ENCODE results near the gene SPTY2D1.
"Not testable (repeated sequence)": the region's sequence is repeated elsewhere in the genome, so short reads cannot be mapped to it uniquely, and the experiment has no call there.

Gene SPTY2D1

DNA sequence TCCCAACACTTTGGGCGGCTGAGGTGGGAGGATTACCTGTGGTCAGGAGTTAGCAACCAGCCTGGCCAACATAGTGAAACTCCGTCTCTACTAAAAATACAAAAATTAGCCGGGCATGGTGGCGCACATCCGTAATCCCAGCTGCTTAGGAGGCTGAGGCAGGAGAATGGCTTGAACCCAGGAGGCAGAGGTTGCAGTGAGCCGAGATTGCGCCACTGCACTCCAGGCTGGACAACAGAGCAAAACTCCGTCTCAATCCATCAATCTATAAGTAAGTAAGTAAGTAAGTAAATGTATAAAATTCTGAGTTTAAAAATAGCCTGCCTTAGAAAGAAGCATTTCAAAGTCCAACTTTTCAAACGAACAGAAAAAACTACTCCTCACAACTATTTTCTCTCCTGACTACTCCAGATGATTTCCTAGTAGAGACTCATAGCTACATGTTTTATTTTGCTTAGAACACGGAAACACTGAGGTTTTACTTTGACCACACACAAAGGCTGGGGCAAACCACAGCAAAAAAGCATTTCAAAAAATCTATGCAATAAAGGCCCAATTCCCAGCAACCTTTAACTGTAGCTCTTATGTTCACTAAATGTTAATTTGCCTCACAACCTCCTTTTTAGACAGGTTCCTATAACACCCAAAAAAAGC is 16.3 kb downstream of the SPTY2D1 start:
- DNase-seq (ENCODE audit: low read depth, low spot score): no peak

DNA sequence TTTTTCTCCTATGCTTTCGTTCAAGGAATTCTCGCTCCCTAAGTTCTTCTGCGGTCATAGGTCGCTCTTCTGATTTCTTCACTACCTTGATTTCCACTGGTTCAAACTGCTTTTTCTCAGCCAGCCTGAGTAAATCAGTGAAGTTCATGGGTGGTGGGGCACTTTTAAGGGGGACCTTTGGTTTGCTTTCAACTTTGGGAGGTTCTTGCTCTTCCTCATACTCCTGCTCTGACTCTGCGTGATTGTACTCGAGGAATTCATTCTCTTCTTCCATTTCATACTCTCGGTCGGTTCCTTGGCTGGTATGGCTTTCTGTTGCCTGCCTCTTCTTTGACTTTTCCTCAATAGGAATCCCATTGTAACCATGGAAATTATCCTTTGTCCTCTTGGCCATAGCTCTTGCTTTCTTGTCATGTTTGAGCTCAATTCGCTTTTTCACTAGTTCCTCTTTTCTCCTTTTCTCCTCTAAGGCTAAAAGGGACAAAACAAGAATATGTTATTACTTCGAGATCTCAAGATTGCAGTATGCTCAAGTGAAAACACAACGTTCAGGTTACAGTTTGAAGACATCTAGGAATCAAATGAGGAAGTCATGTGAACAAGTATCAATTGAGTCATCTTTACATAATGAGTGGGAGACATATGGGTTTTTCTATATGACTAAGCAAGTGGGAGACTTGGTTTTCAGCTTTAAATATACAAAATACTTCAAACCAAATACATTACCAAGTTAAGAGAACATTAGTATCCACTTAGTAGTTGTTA is 18.3 kb downstream of the SPTY2D1 start:
- no peak for DNase-seq (ENCODE audit: low read depth, low spot score)

DNA sequence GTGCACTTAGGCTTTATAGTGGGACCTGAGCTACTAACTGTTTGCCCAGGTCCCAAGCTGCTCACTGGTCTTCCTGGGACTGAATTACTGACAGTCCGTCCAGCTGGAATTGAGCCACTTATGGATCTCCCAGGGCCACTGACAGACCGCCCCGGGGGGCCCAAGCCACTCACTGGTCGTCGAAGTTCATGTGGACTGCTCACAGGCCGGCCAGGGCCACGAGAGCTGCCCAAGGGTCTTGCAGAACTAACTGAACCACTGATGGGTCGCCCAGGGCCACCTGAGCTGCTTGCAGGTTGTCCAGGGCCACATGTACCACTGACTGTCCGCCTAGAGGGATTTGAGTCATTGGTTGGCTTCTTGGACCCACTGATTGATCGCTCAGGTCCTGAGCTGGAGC is 19.5 kb downstream of the SPTY2D1 start:
- DNase-seq (ENCODE audit: low read depth, low spot score): no peak

DNA sequence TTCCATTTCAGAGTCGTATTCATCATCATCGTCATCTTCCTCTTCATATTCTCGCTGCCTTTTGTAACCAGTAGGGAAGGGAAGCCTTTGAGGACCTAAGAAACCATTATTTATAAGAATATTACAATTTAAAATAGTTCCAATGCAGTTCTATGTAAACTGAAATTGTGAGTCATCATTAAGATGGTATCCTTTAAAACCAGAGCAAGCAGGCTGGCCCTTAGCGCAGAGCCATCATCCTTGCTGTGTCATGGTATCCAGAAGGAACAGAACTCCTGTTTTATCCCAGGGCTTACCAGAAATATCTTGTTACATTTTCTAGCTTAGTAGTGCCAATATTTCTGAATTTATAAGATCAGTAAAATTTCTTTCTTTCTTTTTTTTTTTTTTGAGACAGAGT is 21.7 kb downstream of the SPTY2D1 start:
- no peak for DNase-seq (ENCODE audit: low read depth, low spot score)

DNA sequence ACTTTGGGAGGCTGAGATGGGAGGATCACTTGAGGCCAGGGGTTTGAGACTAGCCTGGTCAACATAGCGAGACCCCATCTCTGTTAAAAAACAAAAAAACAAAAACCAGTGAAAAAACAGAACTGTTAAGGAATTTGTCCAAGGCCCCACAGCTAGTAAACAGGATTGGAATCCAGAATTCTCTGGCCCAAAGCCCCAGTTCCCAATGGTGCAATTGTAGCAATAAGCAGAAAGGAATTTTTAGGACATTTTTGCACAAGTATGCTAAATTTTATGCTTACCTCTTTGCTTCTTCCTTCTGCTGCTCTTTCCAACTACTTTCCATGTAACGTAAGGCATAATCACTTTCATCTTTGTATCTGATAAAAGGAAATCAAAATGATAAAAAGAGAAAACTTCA is 22.9 kb downstream of the SPTY2D1 start:
- no peak for DNase-seq (ENCODE audit: low read depth, low spot score)

DNA sequence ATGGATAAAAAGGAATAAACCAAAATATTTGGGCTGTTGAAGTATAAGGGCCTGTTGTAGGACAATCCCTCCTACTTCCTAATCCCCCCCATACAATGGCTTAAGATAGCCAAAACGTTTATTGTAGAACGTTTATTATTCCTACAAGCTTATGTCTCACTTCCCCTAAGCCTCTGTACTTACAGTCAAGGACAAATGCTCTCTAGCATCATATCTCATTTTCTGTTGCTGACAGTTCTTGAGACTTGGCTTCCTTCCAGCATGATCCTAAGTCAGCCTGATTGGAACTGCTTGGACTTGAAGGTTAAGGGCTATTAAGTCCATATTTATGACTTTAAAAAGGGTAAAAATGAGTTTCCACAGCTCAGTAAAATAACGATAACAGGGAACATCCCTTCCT is 25.8 kb downstream of the SPTY2D1 start:
- no peak for DNase-seq (ENCODE audit: low read depth, low spot score)

DNA sequence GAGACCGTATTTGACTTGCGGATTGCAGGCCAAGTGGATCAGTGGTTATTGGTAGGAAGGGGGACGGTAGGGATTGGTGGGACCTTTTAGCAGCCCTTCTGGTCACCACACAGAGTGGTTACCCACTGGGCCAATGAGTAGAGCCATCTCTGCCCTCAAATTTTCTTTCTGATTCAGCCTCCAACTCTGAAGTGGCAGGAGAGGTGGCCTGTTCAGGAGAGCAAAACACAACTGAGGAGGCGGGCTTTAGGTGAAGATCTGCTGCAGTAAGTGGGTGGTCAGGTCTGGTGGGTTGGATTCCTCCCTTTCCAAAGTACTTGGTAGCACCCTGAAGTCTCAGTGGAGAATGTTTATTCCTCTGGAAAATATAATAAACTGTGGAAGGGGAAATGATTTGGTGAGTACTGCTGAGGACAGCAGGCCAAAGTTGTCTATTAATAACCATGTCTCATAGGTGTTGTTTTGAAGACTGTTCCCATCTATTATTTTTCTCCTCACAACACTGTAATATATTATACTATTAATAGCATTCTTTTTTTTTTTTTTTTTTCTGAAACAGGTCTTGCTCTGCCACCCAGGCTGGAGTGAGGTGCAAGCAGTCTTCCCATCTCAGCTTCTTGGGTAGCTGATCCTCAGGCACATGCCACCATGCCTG is 33.1 kb downstream of the SPTY2D1 start:
- no peak for DNase-seq (ENCODE audit: low read depth, low spot score)

DNA sequence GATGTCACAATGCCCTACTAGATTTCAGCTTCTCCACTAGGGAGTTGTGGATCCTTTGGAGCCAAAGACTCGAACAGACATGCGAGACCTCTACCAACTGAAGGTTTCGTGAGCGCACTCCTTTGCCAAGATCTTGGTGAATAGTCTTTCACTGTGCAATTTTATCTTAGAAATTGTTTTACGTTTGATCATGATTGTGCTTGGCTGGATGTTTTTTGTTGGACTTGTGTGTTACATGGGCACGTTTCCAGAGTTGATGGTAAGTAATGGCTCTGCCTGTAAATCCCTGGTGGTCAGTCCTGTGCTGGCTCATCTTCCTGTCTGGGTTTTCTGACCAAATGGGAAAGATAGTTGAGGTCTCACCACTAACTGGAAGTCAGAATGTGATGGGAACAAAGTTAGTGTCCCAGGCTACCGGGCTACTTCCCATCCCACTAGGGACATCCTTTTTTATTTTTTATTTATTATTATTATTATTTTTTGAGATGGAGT is 34.4 kb downstream of the SPTY2D1 start, which contains the start of gene MISFA:
Gene MISFA (plus strand): TSS at position 51 of the 492 bp plus-strand sequence. CDS start 140 bp downstream, at position 191.
- no peak for DNase-seq (ENCODE audit: low read depth, low spot score)

DNA sequence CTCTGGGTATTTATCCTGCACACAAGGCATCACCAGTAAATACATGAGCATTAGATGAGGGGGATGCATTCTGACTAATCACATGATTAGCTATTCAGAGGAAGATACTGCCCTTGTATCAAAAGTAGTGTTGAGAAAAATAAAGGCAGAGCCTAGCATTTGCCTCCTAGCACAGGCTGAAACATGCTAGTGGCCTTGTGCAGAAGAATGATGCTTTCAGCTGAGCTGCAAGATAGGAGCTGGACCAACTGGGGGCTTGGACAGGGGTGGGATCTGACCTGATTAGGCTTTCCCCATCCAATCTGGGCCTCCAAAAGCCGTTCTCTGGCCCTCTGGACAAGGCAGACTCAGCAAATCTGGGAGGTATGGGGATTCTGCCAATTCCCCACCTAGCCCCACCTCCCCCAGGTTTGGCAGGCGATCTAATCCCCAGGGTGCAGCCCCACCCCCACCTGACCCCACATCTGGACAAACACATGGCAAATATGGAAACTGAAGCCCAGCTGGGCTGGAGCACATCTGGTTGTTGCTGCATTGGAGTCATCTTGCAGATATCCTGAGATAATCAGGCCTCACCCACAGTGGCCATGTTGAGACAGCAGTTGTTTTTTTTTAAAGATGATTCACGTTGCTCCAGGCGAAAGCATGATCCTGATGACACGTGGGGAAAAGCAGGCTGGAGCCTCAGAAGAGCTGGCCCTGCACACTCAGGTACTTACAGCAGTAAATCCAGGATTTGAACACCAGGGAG is 39.0 kb downstream of the SPTY2D1 start:
- no peak for DNase-seq (ENCODE audit: low read depth, low spot score)

DNA sequence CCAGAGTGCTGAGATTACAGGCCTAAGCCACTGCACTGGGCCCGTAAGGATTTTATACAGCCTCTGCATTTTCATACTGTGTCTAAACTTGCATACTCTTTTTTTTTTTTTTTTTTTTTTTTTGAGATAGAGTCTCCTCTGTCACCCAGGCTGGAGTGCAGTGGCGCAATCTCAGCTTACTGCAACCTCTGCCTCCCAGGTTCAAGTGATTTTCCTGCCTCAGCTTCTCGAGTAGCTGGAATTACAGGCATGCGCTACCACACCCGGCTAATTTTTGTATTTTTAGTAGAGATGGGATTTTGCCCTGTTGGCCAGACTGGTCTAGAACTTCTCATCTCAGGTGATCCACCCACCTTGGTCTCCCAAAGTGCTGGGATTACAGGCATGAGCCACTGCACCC is 40.1 kb downstream of the SPTY2D1 start:
- DNase-seq (ENCODE audit: low read depth, low spot score): not testable (repeated sequence)

DNA sequence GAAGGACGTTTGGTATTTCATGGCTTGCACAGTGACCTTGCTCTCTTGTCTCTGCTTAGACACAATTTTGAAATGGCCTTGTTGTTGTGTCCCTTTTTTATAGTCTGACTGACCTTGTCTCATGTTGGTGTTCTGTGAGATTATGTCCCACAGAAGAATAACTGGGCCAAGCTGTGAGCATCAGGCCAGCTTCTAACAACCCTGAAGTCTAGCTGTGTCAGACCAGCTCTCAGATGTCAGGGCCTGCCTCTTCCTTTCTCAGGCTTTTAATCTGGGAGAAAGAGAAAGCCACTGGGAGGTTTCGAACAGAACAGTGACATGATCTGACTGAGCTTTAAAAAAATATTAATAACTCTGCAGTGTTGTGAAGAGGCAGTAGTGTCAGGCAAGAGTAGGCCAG is 43.6 kb downstream of the SPTY2D1 start:
- no peak for DNase-seq (ENCODE audit: low read depth, low spot score)

DNA sequence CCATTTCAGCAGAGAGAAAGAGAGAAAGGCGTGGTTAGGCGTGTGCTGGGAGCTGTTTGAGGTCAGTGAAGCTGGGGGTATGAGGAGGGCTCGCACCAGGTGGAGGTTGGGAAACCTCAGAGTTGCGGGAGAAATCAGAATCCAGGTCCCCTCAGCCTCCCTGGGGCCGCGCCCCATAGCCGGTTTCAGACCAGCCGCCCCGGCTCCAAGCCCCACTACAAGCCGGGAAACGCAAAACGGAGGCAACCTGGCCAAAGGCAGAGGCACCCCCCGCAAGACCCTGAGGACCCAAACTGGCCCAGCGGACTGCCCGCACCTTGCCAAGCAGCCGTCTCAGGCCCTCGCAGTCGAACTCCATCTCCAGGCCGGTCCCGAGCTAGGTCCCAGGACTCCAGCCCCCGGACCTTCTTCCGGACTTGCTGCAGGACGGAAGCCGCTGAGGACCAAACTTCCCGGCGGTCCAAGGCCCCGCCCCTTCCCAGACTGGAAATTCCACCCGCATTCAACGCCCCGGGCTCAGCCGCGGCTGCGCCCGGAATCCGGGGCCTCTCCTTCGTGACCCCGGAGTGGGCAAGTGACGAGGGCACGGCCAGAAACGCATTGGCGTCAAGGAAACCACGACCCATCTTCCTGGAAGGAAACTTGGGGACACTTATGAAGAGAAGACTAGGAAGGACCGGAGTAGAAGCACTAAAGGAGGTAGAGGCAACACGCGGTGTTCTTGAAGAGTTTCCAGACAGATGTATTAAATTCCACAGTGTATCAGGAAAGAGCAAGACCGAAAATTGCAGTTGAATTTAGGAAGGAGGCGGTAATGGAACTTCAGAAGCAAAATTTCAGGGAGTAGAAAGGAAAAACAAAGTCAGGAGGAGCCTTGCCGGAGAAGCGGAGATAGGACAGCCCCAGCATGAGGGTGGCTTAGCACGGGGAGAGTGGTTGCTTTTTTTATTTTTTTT is 45.6 kb downstream of the SPTY2D1 start, which contains the start of gene UEVLD:
Gene UEVLD (minus strand): TSS at position 438 of the 956 bp plus-strand sequence. CDS start 80 bp downstream, at position 358.
- peak; percentile 53 for DNase-seq (ENCODE audit: low read depth, low spot score)

DNA sequence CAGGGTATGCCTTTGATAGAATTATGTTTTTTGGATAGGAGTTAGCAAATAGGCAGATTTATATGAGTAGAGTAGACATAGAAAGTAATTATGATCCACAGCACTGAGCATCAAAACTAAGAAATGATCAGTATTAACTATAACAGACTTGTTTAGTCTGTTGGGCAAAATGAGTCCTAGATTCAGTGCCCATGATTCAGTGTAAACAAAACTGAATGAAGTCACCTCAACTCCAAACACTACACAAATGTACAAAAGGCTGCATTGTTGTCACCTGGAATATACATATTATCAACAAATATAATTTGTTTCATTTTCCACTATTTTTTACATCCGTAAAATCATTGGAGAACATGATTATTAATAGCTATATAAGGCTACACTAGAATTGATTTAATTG is 52.3 kb downstream of the SPTY2D1 start:
- DNase-seq (ENCODE audit: low read depth, low spot score): no peak

DNA sequence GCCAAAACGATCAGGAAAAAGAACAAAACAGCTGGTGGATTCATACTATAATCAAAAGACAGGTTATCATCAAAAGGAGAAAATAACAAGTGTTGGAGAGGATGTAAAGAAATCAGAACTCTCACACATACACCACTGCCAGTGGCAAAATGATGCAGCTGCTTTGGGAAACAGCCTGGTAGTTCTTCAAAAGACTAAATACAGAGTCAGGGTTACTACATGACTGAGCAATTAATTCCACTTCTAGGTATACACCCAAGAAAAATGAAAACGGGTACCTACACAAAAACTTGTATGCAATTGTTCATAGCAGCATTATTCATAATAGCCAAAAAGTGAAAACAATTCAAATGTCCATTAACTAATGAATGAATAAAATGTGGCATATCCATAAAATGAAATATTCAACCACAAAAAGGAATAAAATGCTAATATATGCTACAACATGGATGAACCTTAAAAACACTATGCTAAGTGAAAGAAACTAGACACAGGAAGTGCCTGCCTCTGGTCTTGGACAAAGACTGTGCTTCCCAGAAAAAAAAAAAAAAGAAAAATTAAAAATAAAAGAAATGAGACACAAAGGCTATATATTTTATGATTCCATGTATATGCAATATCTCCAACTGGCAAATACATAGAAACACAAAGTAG is 53.9 kb downstream of the SPTY2D1 start:
- no peak for DNase-seq (ENCODE audit: low read depth, low spot score)

DNA sequence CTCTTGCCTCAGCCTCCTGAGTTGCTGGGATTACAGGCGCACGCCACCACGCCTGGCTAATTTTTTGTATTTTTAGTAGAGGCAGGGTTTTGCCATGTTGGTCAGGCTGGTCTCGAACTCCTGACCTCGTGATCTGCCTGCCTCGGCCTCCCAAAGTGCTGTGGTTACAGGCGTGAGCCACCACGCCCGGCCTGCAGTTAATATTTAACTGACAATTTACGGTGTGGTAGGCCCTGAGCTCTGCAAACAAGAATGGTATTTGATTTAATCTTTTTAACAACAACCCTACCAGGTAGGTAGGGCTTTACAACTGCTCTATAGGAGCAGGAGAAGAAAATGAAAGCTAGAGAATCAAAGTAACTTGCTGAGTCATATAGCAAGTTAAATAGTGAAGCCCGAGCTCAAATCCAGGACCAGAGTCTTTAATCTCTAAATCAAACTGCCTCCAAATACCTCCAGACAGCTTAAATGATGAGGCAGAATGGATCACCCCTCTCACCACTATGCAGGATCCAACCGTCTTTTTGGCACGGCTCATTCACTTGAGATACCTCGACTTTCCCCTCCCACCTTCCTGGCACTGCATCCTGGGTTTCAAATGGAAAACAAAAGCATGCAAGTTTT is 55.1 kb downstream of the SPTY2D1 start:
- DNase-seq (ENCODE audit: low read depth, low spot score): no peak

DNA sequence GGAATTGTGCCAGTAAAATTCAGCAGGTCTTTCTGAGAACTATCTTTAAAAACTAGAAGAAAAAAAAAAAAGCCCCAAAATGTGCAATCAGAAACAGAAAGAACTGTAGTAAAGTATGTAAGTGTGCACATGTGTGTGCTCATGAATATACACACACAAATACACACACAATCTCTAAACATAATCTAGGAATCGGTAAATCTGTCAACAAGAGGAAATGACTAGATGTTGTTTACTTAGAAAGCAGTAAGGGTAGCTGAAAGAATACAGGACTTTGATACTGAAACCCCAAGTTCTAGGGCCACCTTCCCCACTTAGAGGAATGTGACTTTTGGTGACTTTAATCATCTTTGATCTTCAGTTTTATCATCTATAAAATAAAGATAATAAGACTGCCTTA is 58.8 kb downstream of the SPTY2D1 start:
- no peak for DNase-seq (ENCODE audit: low read depth, low spot score)

DNA sequence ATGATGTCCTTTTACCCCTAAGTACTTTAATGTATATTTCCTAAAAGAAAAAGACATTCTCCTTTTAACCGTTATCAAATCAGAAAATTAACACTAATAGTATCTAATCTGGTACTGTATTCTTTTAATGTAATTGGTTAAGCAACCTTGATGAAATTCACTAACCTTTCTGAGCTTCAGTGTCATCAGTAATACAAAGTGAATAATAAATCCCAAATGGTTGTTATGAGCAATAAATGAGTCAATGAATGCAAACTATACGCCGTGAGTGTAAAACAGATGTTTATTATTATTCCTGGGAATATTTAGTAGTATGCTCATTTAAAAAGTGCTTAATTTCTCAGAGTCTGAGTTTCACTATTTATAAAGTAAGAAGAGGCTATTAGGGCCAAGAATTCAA is 67.1 kb downstream of the SPTY2D1 start:
- no peak for DNase-seq (ENCODE audit: low read depth, low spot score)

DNA sequence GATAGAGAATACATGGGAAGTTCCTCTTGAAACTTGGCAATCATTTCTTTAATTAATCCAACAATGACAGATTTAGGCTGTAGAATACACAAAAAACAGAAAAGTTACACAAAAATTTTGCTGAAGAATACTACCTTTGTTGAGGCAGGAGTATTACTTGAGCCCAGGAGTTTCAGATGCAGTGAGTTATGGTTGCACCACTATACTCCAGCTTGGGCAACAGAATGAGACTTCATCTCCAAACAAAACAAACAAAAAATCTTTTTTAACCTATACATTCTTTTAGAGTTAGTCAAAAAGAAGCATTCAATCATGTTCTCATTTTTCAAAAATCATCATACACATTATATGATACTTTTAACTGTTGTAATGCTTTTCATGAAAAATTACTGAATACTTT is 67.7 kb downstream of the SPTY2D1 start:
- DNase-seq (ENCODE audit: low read depth, low spot score): no peak

DNA sequence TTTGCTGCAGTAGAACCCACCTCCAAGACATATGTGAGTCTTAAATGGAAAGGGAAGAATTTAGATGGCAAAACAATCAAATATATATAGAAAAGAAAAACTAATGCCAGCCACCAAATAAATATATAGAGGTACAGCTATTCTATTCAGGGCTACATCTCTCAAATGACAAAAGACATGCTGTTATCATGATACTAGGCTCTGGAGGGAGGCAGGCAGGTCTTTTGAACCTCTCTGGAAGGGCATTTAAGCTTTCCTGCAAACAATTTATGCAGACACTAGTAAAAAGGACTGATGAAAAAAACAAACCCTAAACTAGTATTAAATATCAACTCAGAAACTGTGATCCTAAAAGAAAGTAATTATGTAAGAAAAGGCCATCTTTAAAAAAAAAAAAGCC is 70.0 kb downstream of the SPTY2D1 start:
- no peak for DNase-seq (ENCODE audit: low read depth, low spot score)
